HG02885 (cell line): Measurements from ENCODE around the gene BIRC5.
"Not testable (repeated sequence)": the region's sequence is repeated elsewhere in the genome, so short reads cannot be mapped to it uniquely, and the experiment has no call there.

Experiments used
- ATAC-seq: cut with Tn5 transposase; IDR thresholded peaks from one replicate; pipeline ENCODE4 v1.9.1; 2021; ENCODE audit warnings: mild to moderate bottlenecking; ENCODE audit not compliant: unreplicated experiment, poor library complexity

BIRC5 gene

DNA sequence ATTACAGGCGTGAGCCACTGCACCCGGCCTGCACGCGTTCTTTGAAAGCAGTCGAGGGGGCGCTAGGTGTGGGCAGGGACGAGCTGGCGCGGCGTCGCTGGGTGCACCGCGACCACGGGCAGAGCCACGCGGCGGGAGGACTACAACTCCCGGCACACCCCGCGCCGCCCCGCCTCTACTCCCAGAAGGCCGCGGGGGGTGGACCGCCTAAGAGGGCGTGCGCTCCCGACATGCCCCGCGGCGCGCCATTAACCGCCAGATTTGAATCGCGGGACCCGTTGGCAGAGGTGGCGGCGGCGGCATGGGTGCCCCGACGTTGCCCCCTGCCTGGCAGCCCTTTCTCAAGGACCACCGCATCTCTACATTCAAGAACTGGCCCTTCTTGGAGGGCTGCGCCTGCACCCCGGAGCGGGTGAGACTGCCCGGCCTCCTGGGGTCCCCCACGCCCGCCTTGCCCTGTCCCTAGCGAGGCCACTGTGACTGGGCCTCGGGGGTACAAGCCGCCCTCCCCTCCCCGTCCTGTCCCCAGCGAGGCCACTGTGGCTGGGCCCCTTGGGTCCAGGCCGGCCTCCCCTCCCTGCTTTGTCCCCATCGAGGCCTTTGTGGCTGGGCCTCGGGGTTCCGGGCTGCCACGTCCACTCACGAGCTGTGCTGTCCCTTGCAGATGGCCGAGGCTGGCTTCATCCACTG lies at the start of gene BIRC5:
BIRC5 (plus strand) TSS at position 238 of the 690 bp plus-strand sequence; CDS start at position 302, 64 bp downstream.
- peak; percentile 86 for ATAC-seq

DNA sequence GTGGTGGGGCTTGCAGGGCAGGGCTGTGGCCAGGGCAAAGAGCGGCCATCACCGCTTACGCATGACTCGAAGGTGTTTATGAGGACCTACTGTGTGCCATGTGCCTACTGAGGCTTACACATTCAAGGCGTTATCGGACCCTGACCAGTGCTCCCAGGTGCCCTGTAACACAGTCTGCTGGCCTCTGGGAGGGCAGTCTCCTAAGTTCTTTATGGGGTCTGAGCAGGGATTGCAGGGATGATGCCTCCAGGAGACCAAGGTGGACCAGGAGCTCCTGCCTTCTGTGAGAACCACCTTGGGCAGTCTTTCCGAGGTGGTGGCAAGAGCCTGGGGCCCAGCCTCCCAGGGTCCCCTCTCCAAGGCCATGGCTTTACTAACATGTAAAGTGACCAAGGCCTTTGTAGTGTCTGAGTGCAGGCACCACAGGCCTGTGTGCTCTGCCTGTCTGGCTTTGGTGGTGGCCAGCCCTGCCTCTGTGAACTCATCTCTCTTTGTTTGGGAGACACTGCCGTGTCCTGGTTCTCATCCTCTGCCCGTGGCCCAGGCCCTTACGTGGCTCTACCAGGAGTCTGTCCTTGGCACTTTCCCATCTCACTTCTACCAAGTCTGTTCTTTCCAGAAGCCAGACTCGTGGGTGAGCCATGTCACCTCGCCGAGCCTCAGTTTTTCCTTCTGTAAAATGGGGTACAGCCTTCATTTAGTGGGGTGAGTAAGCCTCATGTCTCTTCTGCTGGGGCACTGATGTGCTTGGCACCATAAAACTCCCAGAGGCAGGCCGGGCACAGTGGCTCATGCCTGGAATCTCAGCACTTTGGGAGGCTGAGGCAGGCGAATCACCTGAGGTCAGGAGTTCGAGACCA lies 49.1 kb upstream of the BIRC5 start:
- ATAC-seq = no peak

DNA sequence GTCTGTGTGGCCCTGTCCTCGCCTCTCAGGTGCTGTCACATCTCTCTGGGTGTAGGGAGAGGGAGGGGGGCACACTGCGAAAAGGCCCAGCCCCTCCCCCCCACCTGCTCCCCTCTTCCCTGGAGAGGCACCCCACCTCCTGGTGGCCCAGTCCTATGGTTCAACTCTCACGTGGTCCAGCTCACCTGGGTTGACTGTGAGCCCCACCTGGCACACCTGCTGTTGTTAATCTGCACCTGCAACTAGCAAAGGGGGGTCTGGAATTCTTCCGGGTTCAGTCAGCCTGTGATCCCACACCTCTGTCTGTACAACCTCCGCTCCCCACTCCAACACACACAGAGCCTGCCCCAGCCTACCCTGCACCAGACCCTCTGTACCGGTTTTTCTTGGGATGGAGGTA lies 47.6 kb upstream of the BIRC5 start:
- no peak for ATAC-seq

DNA sequence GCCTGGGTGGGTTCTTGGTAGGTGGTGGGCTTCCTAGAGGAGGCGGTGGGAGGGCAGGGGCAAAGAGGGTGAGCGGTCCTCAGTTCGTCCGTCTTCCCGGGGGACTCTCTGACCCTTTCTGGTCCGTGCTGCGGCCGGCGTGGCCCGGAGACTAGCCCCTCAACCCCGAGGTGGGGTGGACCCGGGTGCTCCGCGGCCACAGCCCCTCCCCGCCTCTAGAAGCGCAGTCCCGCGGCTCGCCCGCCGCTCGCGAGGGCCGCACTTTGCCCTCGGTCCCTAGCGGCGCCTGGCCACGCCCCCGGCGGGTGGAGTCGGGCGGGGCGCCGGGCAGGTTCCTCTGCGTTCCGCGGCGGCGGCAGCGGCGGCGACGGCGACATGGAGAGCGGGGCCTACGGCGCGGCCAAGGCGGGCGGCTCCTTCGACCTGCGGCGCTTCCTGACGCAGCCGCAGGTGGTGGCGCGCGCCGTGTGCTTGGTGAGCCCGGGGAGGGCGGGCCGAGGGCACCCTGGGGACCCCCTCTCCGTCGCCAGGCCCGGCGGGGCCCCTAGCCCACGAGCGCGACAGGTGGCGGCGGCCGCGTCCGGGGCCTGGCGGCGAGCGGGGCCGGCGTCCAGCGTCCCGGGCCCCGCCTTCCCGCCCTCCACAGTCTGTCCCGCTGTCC lies 45.7 kb upstream of the BIRC5 start, which contains the start of gene SYNGR2:
SYNGR2 (plus strand) TSS at position 340 of the 661 bp plus-strand sequence; CDS start at position 376, 36 bp downstream.
- peak; percentile 62 for ATAC-seq

DNA sequence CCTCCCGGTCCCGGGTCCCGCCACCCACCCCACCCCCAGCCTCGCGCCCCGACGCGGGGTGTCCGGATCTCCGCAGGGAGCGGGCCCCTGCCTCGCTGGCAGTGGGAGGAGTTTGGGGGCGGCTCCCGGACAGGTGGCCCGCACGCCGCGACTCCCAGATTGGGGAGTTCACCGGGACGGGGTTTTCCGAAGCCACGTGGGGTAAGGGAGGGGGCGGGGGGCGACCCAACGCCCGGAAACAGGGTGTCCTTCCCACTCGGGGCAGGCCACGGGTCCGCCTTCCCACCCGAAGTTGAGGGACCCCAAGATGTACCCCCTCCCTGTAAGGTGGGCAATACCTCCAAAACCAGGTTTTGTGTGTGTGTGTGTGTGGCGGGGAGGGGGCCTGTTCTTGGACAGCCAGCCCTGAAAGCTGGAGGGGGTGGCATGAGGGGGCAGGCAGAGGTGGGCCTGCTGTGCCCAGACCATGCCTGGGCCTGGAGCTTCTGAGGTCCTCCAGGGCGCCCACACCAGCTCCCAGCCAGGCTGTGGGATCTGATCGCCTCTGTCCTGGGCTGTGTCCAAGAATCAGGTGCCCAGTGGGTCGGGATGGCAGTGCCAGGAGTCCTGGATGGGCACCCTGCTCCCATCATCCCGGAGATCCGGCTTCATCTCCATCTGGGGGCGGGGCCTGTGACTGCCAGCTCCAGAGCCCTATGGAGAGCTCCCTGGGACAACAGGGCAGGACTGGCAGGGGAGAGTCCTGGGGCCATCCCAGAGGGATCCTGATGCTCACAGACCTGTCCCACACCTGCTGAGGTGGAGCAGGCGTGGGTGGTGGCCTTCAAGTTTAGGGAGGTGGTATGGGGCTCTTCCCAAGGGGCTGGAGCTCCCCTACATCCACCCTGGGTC lies 44.9 kb upstream of the BIRC5 start:
- no peak for ATAC-seq

DNA sequence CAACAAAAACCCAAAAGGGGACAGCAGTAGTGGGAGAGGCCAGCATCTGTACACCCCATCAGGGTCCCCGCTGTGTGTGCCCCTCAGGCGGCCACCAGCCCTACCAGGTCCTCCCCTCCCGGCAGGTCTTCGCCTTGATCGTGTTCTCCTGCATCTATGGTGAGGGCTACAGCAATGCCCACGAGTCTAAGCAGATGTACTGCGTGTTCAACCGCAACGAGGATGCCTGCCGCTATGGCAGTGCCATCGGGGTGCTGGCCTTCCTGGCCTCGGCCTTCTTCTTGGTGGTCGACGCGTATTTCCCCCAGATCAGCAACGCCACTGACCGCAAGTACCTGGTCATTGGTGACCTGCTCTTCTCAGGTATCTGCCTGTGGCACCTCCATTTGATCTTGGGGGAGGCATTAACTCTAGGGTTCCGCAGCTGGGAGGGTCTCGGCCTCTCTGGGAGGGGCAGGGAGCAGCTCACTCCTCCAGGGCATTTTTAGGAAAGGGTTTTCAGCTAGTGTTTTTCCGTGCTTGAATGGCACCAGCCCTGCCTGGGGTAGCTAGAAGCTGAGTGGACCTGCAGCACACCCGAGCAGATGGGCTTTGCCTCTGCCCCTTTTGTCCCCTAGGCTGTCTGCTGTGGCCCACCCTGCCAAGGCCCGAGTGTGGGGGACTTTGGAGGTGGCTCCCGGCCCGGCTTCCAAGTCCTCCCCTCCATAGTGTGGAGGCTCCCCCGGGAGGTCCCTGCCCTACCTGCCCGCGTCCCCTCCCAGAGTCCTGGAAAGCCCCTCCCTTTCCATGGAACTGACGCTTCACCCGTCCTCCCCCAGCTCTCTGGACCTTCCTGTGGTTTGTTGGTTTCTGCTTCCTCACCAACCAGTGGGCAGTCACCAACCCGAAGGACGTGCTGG lies 43.1 kb upstream of the BIRC5 start:
- ATAC-seq = no peak

DNA sequence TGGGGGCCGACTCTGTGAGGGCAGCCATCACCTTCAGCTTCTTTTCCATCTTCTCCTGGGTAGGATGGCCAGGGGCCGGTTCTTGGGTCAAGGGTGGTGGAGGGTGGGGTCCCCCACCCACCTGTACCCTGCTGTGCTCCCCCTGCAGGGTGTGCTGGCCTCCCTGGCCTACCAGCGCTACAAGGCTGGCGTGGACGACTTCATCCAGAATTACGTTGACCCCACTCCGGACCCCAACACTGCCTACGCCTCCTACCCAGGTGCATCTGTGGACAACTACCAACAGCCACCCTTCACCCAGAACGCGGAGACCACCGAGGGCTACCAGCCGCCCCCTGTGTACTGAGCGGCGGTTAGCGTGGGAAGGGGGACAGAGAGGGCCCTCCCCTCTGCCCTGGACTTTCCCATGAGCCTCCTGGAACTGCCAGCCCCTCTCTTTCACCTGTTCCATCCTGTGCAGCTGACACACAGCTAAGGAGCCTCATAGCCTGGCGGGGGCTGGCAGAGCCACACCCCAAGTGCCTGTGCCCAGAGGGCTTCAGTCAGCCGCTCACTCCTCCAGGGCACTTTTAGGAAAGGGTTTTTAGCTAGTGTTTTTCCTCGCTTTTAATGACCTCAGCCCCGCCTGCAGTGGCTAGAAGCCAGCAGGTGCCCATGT lies 42.3 kb upstream of the BIRC5 start:
- not testable (repeated sequence) for ATAC-seq

DNA sequence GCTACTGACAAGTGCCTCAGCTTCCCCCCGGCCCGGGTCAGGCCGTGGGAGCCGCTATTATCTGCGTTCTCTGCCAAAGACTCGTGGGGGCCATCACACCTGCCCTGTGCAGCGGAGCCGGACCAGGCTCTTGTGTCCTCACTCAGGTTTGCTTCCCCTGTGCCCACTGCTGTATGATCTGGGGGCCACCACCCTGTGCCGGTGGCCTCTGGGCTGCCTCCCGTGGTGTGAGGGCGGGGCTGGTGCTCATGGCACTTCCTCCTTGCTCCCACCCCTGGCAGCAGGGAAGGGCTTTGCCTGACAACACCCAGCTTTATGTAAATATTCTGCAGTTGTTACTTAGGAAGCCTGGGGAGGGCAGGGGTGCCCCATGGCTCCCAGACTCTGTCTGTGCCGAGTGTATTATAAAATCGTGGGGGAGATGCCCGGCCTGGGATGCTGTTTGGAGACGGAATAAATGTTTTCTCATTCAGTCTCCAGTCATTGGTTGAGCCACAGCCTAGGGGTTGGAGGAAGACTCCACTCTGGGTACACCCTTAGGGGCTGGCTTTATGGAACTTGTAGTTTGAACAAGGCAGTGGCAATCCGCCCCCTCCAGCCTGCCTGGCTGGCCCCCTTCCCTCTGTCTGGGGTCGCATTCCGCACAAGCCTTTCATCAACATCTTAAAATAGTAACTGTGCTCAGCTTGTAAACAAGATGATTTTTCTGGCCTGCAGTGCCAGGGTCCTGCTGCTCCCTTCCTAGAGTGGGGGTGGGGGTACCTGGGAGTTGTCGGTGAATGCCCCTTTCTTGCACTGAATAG lies 41.6 kb upstream of the BIRC5 start:
- no peak for ATAC-seq

DNA sequence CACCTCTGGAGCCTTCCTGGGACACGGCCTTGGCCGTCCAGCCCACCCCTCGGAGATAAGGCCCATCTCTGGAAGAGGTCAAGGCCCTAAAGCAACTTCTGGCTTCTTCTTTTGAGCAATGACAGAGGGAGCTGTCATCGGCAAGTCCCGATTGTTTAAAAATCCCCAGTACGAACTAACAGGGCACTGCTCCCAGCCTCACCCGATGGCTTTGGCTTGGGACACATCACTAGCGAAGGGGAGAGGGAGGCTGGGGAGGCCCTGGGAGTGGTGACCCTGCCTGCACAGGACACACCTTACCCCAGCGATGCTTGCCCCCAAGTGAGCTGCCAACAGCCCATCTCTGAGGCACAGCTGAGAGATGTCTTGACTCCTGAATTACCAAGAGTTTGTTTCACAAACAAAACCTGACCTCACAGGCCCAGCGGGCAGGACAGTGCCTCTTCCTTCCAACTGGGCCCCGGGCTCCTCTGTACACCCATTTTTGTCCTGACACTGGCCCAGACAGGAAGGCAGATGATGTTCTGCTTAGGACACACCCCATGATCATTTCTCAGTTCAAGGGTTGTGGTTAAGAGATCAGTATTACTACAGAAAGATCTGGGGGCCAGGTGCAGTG lies 40.8 kb upstream of the BIRC5 start:
- peak; percentile 29 for ATAC-seq

DNA sequence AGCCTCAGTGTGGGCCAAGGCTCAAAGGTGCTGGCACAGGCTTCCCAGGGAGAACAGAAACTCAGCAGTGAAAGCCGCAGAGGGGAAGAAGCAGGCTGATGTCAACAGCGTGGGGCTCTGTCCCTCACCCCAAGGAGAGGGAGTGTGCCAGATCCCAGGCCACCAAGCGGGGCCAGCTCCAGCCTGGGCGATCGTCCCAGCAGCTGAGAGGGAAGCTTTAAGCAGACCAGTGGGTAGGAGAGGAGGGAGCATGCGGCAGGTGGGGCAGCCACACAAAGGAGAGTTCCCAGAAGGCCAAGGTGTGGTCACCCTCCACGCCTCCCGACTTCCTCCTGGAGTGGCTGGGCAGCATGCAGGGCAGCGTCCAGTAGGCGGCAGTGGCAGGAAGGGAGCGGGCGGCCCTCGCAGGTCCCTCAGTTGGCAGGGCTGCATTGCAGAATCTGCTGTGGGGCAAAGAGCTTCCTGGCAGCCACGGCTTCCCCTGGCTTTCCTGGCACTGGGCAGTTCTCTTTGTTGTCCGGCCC lies 39.6 kb upstream of the BIRC5 start:
- ATAC-seq = no peak

DNA sequence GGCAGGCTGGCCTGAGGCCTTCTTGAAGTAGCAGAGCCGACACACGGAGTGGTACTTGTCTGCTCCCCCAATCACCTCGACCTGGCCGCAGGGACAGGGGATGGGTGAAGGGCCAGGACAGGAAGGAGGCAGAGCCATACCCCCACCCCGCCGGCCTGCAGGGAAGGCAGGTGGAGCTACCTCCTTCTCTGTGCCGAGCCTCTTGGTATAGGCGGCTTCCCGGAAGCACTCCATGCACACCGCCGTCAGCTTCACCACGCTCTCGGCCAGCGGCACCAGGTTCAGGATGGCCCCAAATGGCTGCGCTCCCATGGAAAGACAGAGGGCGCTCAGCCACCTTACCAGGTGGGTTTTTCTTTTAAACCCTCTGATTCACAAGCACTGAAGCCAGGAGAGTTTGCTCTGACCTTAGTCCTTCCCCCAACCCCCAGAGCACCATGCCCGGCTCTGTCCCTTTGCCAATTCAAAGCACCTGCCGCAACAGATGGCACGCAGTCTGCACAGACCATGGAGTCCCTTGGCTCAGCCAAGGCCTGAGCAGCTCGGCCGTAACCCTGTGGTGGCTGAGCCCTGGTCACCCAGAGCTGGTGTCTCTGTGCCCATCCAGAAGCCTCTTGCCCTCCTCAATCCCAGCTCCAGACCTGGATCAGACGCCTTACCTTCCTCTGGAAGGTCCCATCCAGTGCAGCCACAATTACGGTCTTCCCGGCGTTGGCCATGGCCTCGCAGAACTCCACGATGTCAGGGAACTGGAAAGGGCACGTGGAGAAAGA lies 39.0 kb upstream of the BIRC5 start:
- no peak for ATAC-seq

DNA sequence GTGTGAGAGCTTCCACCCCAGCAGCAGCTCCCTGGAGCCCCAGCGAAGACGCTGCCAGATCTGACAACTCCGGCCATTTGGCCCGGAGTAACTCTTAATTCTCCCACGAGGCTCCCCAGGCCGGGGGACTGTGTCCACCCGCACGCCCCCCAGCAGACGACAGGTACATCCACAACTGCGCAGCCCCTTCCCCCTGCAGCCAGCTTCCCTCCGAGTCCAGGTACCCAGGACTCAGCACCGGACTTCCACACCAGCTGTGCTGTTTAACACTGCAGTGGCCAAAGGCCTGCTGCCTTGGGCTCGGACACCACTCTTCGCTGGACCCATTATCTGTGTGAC lies 38.4 kb upstream of the BIRC5 start:
- no peak for ATAC-seq

DNA sequence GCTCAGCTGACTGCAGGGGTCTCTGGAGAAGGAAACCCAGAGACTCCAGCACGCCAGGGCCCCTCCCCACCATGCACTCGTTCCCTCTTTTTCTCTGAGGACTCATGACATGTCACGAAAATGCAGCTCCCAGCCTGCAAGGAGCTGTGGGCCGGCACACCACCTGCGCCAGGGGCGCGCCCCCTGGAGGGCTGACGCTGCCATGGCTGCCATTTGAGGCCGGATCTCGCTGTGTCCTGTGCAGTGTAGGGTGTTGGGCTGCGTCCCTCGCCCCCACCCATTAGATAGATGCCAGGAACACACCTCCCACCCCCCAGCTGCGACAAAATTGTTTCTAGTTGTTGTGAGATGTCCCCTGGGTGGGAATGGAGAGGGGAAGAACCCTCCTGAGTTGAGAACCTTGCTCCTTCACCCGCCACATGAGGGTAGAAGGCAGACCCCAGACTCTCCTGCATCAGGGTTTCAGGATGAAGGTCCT lies 37.5 kb upstream of the BIRC5 start:
- peak; percentile 41 for ATAC-seq

DNA sequence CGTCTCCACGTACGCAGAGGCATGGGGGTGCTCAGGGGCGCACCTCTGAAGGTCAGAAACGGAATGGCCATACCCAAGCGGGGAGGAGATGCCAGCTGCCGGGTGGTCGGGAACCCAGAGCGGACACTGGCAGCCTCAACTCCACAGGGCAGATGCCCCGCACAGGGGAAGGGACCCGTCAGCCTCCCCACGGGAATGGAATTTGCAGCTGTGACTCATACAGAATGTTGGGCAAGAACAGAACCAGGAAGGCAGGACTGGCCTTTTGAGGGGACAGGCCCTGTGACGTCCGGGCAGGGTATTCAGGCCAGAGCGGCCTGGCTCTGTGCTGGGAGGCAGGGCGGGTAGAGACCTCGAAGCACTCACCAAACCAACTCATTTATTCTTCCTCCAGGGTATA lies 34.7 kb upstream of the BIRC5 start:
- ATAC-seq = no peak

DNA sequence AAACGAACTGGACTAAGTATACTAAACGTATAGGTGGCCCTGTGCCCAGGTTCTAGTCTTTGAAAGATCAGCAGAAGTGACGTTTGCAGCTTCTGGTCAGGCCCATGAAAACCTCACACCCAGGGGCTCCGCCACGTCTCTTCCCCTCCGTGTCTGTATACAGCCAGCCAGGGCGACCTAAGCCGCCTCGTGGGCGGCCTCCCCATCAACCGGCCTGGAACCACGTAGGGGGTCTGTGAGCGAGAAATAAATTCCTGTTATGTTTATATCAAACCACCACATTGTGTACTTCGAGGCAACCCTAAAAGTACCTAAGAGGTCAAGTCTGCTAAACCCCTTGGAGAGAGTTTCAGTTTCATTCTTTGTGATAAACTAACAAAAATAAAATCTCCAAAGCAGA lies 34.0 kb upstream of the BIRC5 start:
- no peak for ATAC-seq

DNA sequence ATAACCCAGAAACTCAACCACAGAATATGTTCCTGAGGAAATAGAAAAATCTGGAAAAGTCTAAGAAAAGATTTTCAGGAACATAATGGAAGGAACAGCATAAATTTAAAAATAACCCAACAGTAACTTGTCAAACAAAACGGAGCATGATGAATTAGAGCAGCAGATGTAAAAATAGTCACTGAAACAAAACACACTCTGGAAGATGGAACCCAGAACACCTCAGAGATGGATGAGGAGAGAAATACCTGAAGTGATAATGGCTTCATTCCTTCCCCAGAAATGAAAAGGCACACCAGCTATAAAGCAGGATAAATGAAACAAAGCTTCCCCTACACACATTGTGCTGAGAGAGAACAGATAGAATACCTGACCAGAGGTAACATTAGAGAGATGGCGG lies 33.5 kb upstream of the BIRC5 start:
- no peak for ATAC-seq
